H9 (cell line): Measurements from ENCODE around the gene APOL1. TPM values are rescaled to one million over a fixed set of nuclear protein-coding genes. Genes with fewer than 3 reads are reported as not detected.

ENCODE experiments used
- DNase-seq: peaks from one replicate; pipeline ENCODE4 v3.0.0-alpha.2; 2017
- H2AFZ ChIP-seq: one replicate; pipeline ENCODE4 v1.6.1; 2013; ENCODE audit warnings: mild to moderate bottlenecking, low read length, control low read depth, moderate library complexity
- H2AK5ac ChIP-seq: 2 replicates; pipeline ENCODE4 v1.6.1; 2013; ENCODE audit warnings: low read length, control low read depth, mixed read lengths; ENCODE audit not compliant: insufficient read length
- H2BK120ac ChIP-seq: one replicate; pipeline ENCODE4 v1.6.1; 2013; ENCODE audit warnings: low read depth, mild to moderate bottlenecking, low read length, control low read depth, inconsistent platforms; ENCODE audit not compliant: poor library complexity, severe bottlenecking
- H2BK12ac ChIP-seq: 2 replicates; pipeline ENCODE4 v1.6.1; 2013; ENCODE audit warnings: low read length, control low read depth, mixed read lengths, low read depth; ENCODE audit not compliant: insufficient read length
- H2BK15ac ChIP-seq: 2 replicates; pipeline ENCODE4 v1.6.1; 2013; ENCODE audit warnings: low read depth, low read length, control low read depth
- H2BK20ac ChIP-seq: one replicate; pipeline ENCODE4 v1.6.1; 2013; ENCODE audit warnings: low read depth, mild to moderate bottlenecking, low read length, control low read depth, inconsistent platforms; ENCODE audit not compliant: poor library complexity, severe bottlenecking
- H2BK5ac ChIP-seq: 2 replicates; pipeline ENCODE4 v1.6.1; 2013; ENCODE audit warnings: low read length, control low read depth, mixed read lengths; ENCODE audit not compliant: insufficient read length
- H3K14ac ChIP-seq: 2 replicates; pipeline ENCODE4 v1.6.1; 2013; ENCODE audit warnings: low read length, control low read depth; ENCODE audit not compliant: insufficient read depth
- H3K18ac ChIP-seq: 2 replicates; pipeline ENCODE4 v1.6.1; 2013; ENCODE audit warnings: low read depth, mild to moderate bottlenecking, mixed read lengths, low read length, control low read depth; ENCODE audit not compliant: insufficient read length
- H3K23ac ChIP-seq: 2 replicates; pipeline ENCODE4 v1.6.1; 2013; ENCODE audit warnings: low read length, control low read depth, mixed read lengths, low read depth; ENCODE audit not compliant: insufficient read length
- H3K23me2 ChIP-seq: 2 replicates; pipeline ENCODE4 v1.6.1; 2013; ENCODE audit warnings: low read depth, mild to moderate bottlenecking, mixed read lengths, low read length, control low read depth; ENCODE audit not compliant: insufficient read length, poor library complexity, severe bottlenecking
- H3K27ac ChIP-seq: 2 replicates; pipeline ENCODE4 v1.5.1; 2013; ENCODE audit warnings: low read length, control low read depth, mixed read lengths, low read depth; ENCODE audit not compliant: insufficient read length
- H3K27me3 ChIP-seq: 2 replicates; pipeline ENCODE4 v1.6.1; 2013; ENCODE audit warnings: low read length, control low read depth, inconsistent platforms; ENCODE audit not compliant: insufficient read depth
- H3K4ac ChIP-seq: 2 replicates; pipeline ENCODE4 v1.6.1; 2013; ENCODE audit warnings: low read depth, mild to moderate bottlenecking, control low read depth, inconsistent platforms, low read length, moderate library complexity
- H3K4me1 ChIP-seq: 2 replicates; pipeline ENCODE4 v1.6.1; 2013; ENCODE audit warnings: low read length, control low read depth, inconsistent platforms; ENCODE audit not compliant: insufficient read depth
- H3K4me2 ChIP-seq: 2 replicates; pipeline ENCODE4 v1.6.1; 2013; ENCODE audit warnings: low read length, control low read depth, mixed read lengths; ENCODE audit not compliant: insufficient read length, insufficient read depth
- H3K56ac ChIP-seq: 2 replicates; pipeline ENCODE4 v1.6.1; 2013; ENCODE audit warnings: low read depth, mild to moderate bottlenecking, mixed read lengths, low read length, control low read depth; ENCODE audit not compliant: insufficient read length
- H3K79me1 ChIP-seq: 2 replicates; pipeline ENCODE4 v1.6.1; 2013; ENCODE audit warnings: low read depth, mild to moderate bottlenecking, moderate library complexity, low read length, control low read depth, inconsistent platforms; ENCODE audit not compliant: insufficient read depth, poor library complexity, severe bottlenecking
- H3K79me2 ChIP-seq: 2 replicates; pipeline ENCODE4 v1.6.1; 2013; ENCODE audit warnings: low read length, control low read depth, inconsistent platforms; ENCODE audit not compliant: insufficient read depth
- H3K9ac ChIP-seq: 2 replicates; pipeline ENCODE4 v1.6.1; 2013; ENCODE audit warnings: low read length, control low read depth, mixed read lengths; ENCODE audit not compliant: insufficient read length; ENCODE audit errors: extremely low read depth
- H3K9me3 ChIP-seq: one replicate; pipeline ENCODE4 v1.6.1; 2013; ENCODE audit warnings: low read depth, low read length, inconsistent platforms; ENCODE audit not compliant: control insufficient read depth
- H3T11ph ChIP-seq: one replicate; pipeline ENCODE4 v1.6.1; 2013; ENCODE audit warnings: mild to moderate bottlenecking, low read length, control low read depth, inconsistent platforms
- H4K20me1 ChIP-seq: one replicate; pipeline ENCODE4 v1.6.1; 2013; ENCODE audit not compliant: control insufficient read depth, insufficient read length, insufficient read depth
- H4K5ac ChIP-seq: 2 replicates; pipeline ENCODE4 v1.6.1; 2013; ENCODE audit warnings: low read depth, mild to moderate bottlenecking, mixed read lengths, low read length, control low read depth; ENCODE audit not compliant: insufficient read length
- H4K8ac ChIP-seq: replicated peaks from 2 replicates; pipeline ENCODE4 v1.6.1; 2013; ENCODE audit warnings: low read length, control low read depth, mixed read lengths, low read depth; ENCODE audit not compliant: insufficient read length
- H4K91ac ChIP-seq: 2 replicates; pipeline ENCODE4 v1.6.1; 2013; ENCODE audit warnings: low read depth, mild to moderate bottlenecking, moderate library complexity, mixed read lengths, low read length, control low read depth; ENCODE audit not compliant: insufficient read length
- H3K27ac Mint-ChIP-seq, 3 experiments: 2 replicates in 2 of 3; 3 replicates in 1 of 3; pipeline ENCODE4 v1.8.0; 2020 to 2021; ENCODE audit warnings: mixed read lengths in 3 of 3, mild to moderate bottlenecking in 1 of 3, moderate library complexity in 1 of 3
- H3K27me3 Mint-ChIP-seq: 2 replicates; pipeline ENCODE4 v1.8.0; 2021; ENCODE audit warnings: low read depth, mild to moderate bottlenecking, moderate library complexity, mixed read lengths
- H3K36me3 Mint-ChIP-seq, 3 experiments: 2 replicates in 2 of 3; 3 replicates in 1 of 3; pipeline ENCODE4 v1.8.0; 2020 to 2021; ENCODE audit warnings: low read depth in 3 of 3, mixed read lengths in 3 of 3; ENCODE audit not compliant: insufficient read depth in 1 of 3
- H3K4me1 Mint-ChIP-seq, 2 experiments: 2 replicates each; pipeline ENCODE4 v1.8.0; 2020; ENCODE audit warnings: mixed read lengths in 2 of 2
- H3K4me3 Mint-ChIP-seq, 2 experiments: 2 replicates in 1 of 2; 3 replicates in 1 of 2; pipeline ENCODE4 v1.8.0; 2020 to 2021; ENCODE audit warnings: mild to moderate bottlenecking in 2 of 2, mixed read lengths in 2 of 2, moderate library complexity in 1 of 2
- H3K9me3 Mint-ChIP-seq, 2 experiments: 2 replicates in 1 of 2; 3 replicates in 1 of 2; pipeline ENCODE4 v1.8.0; 2020; ENCODE audit warnings: mild to moderate bottlenecking in 2 of 2, mixed read lengths in 2 of 2, moderate library complexity in 1 of 2
- CTCF ChIP-seq: fragments of 200-600 bp; sonication (generic); conservative IDR thresholded peaks from 3 replicates; pipeline ENCODE4 v1.8.0; 2021; ENCODE audit warnings: antibody characterized with exemption, mild to moderate bottlenecking
- WGBS: extraction: QIAGEN DNeasy Blood & Tissue Kit; methylation state at CpG from one replicate; pipeline ENCODE4 v1.1.7; 2013; ENCODE audit warnings: missing lambda C conversion rate, low lambda C conversion rate, mixed read lengths; ENCODE audit not compliant: insufficient read length; ENCODE audit errors: extremely low coverage; 5-methylcytosine and 5-hydroxymethylcytosine counted together
- total RNA-seq: library from RNA; stranded (reverse); gene quantifications from 2 replicates; pipeline ENCODE4 v1.2.1, GENCODE V29; 2021

Gene APOL1
- total RNA-seq, 1 experiment from 2014 or later, result not detected

GRCh38 chr22:36301851-36302250 lies 48.9 kb downstream of the APOL1 start:
- TF ChIP-seq CTCF, result no peak
- H3K56ac ChIP-seq, result no peak overlapping the region
- no peaks in the 10 kb centered on the region for H3K27me3 ChIP-seq
- H3K4ac ChIP-seq, result no peak overlapping the region
- no peaks in the 10 kb centered on the region for H3K4me1 ChIP-seq
- H2BK20ac ChIP-seq, result no peak overlapping the region
- no peak overlapping the region for H4K8ac ChIP-seq
- H3K79me2 ChIP-seq, result no peaks in the 10 kb centered on the region
- no peak overlapping the region for H2BK120ac ChIP-seq
- no peak overlapping the region for H2BK5ac ChIP-seq
- no peak overlapping the region for H2AFZ ChIP-seq
- peak overlapping the region in 2 of 3 experiments; percentile 23 to 42; a peak in 2 of 7 replicates for H3K27ac Mint-ChIP-seq
- DNase-seq, result no peak
- no peak overlapping the region for H2BK15ac ChIP-seq
- H3K9me3 Mint-ChIP-seq, result no peaks in the 10 kb centered on the region
- H3K23ac ChIP-seq, result no peak overlapping the region
- no peak overlapping the region for H3T11ph ChIP-seq
- no peaks in the 10 kb centered on the region for H3K79me1 ChIP-seq
- no peaks in the 10 kb centered on the region for H4K20me1 ChIP-seq
- no peak overlapping the region for H2AK5ac ChIP-seq
- whole genome bisulfite sequencing, result no CpG with 5 or more reads among the region's 8 CpGs
- H3K4me1 Mint-ChIP-seq, result 0 out of 4 replicates have a peak, but pooled peaks cover 0 to 3% of the 10 kb centered on the region in 2 experiments
- H3K4me2 ChIP-seq, result no peak overlapping the region
- no peak overlapping the region for H4K5ac ChIP-seq
- H3K27ac ChIP-seq, result no peak overlapping the region
- H3K14ac ChIP-seq, result no peak overlapping the region
- no peak overlapping the region for H3K4me3 Mint-ChIP-seq
- H3K23me2 ChIP-seq, result no peaks in the 10 kb centered on the region
- no peaks in the 10 kb centered on the region; the same call in 1 of the 2 replicates for H3K27me3 Mint-ChIP-seq
- no peak overlapping the region for H2BK12ac ChIP-seq
- H3K18ac ChIP-seq, result no peak overlapping the region
- H3K9ac ChIP-seq, result no peak overlapping the region
- no peaks in the 10 kb centered on the region for H3K9me3 ChIP-seq
- H4K91ac ChIP-seq, result no peak overlapping the region
- peaks cover 63 to 96% (median 91%) of the 10 kb centered on the region in 3 experiments for H3K36me3 Mint-ChIP-seq
